ENCODE data around the gene DNM3. TPM values are rescaled to one million over a fixed set of nuclear protein-coding genes. Genes with fewer than 3 reads are reported as not detected.
"Not testable (repeated sequence)": the region's sequence is repeated elsewhere in the genome, so short reads cannot be mapped to it uniquely, and the experiment has no call there.

The DNM3 gene
- total RNA-seq, 1 experiment from 2014 or later, result 0.45 TPM

GRCh38 chr1:172289448-172289847, 448.1 kb downstream of the DNM3 start:
- H3K27me3 ChIP-seq (ENCODE audit: low read length), result no peaks in the 10 kb centered on the region
- H2AFZ ChIP-seq (ENCODE audit: low read length), result no peak overlapping the region
- no peak overlapping the region for H3K4me2 ChIP-seq (ENCODE audit: low read depth, low read length, poor library complexity, severe bottlenecking)
- no peaks in the 10 kb centered on the region for H4K20me1 ChIP-seq (ENCODE audit: insufficient read depth, low read depth, low read length)
- no peaks in the 10 kb centered on the region for H3K79me2 ChIP-seq (ENCODE audit: low read length)
- H3K4me1 ChIP-seq (ENCODE audit: low read length), result no peaks in the 10 kb centered on the region
- no peaks in the 10 kb centered on the region for H3K9me2 ChIP-seq (replicated peaks; ENCODE audit: insufficient read depth, low read length)
- H3K4me3 ChIP-seq (ENCODE audit: low read length), result no peak overlapping the region
- H3K9me3 ChIP-seq (ENCODE audit: low read length), result no peaks in the 10 kb centered on the region
- H3K36me3 ChIP-seq (ENCODE audit: insufficient read depth, low read length), result no peaks in the 10 kb centered on the region
- DNase-seq, result no peak
- no peak overlapping the region for H3K27ac ChIP-seq (ENCODE audit: low read length)
- H3K9ac ChIP-seq (ENCODE audit: low read length), result no peak overlapping the region

- H3K4me1 ChIP-seq (ENCODE audit: low read length), result no peaks in the 10 kb centered on the region
- no peaks in the 10 kb centered on the region for H3K79me2 ChIP-seq (ENCODE audit: low read length)
- no peaks in the 10 kb centered on the region for H3K27me3 ChIP-seq (ENCODE audit: low read length)
- no peaks in the 10 kb centered on the region for H3K9me3 ChIP-seq (ENCODE audit: low read length)
- H3K9ac ChIP-seq (ENCODE audit: low read length), result no peak overlapping the region
- no peaks in the 10 kb centered on the region for H4K20me1 ChIP-seq (ENCODE audit: insufficient read depth, low read depth, low read length)
- H3K36me3 ChIP-seq (ENCODE audit: insufficient read depth, low read length), result no peaks in the 10 kb centered on the region
- no peak for DNase-seq
- no peak overlapping the region for H3K4me2 ChIP-seq (ENCODE audit: low read depth, low read length, poor library complexity, severe bottlenecking)
- no peak overlapping the region for H3K4me3 ChIP-seq (ENCODE audit: low read length)
- H3K9me2 ChIP-seq (replicated peaks; ENCODE audit: insufficient read depth, low read length), result no peaks in the 10 kb centered on the region
- no peak overlapping the region for H2AFZ ChIP-seq (ENCODE audit: low read length)
- no peak overlapping the region for H3K27ac ChIP-seq (ENCODE audit: low read length)
Measured at GRCh38 chr1:172292840-172293239, 451.5 kb downstream of the DNM3 start.

- Histone ChIP-seq H3K27me3 (ENCODE audit: low read length) (no peaks in the 10 kb centered on the region), H3K9ac (ENCODE audit: low read length) (no peak overlapping the region), H3K4me3 (ENCODE audit: low read length) (no peak overlapping the region), H3K79me2 (ENCODE audit: low read length) (no peaks in the 10 kb centered on the region), H2AFZ (ENCODE audit: low read length) (no peak overlapping the region), H3K4me2 (ENCODE audit: low read depth, low read length, poor library complexity, severe bottlenecking) (no peak overlapping the region), H3K36me3 (ENCODE audit: insufficient read depth, low read length) (no peaks in the 10 kb centered on the region), H3K27ac (ENCODE audit: low read length) (no peak overlapping the region), H4K20me1 (ENCODE audit: insufficient read depth, low read depth, low read length) (no peaks in the 10 kb centered on the region), H3K4me1 (ENCODE audit: low read length) (no peaks in the 10 kb centered on the region), H3K9me2 (replicated peaks; ENCODE audit: insufficient read depth, low read length) (no peaks in the 10 kb centered on the region), H3K9me3 (ENCODE audit: low read length) (no peaks in the 10 kb centered on the region)
- DNase-seq, result no peak
Measured at GRCh38 chr1:172293429-172293828, 452.1 kb downstream of the DNM3 start.

- Histone ChIP-seq H4K20me1 (ENCODE audit: insufficient read depth, low read depth, low read length) (no peaks in the 10 kb centered on the region), H3K27ac (ENCODE audit: low read length) (no peak overlapping the region), H3K9me3 (ENCODE audit: low read length) (no peaks in the 10 kb centered on the region), H3K4me2 (ENCODE audit: low read depth, low read length, poor library complexity, severe bottlenecking) (no peak overlapping the region), H3K36me3 (ENCODE audit: insufficient read depth, low read length) (no peaks in the 10 kb centered on the region), H3K27me3 (ENCODE audit: low read length) (no peaks in the 10 kb centered on the region), H3K9me2 (replicated peaks; ENCODE audit: insufficient read depth, low read length) (no peaks in the 10 kb centered on the region), H3K79me2 (ENCODE audit: low read length) (no peaks in the 10 kb centered on the region), H3K4me1 (ENCODE audit: low read length) (no peaks in the 10 kb centered on the region), H3K9ac (ENCODE audit: low read length) (no peak overlapping the region), H2AFZ (ENCODE audit: low read length) (no peak overlapping the region), H3K4me3 (ENCODE audit: low read length) (no peak overlapping the region)
- no peak for DNase-seq
Measured at GRCh38 chr1:172298141-172298540, 456.8 kb downstream of the DNM3 start.

- no peaks in the 10 kb centered on the region for H3K9me2 ChIP-seq (replicated peaks; ENCODE audit: insufficient read depth, low read length)
- H3K27me3 ChIP-seq (ENCODE audit: low read length), result no peaks in the 10 kb centered on the region
- no peaks in the 10 kb centered on the region for H3K9me3 ChIP-seq (ENCODE audit: low read length)
- no peak for DNase-seq
- no peak overlapping the region for H3K9ac ChIP-seq (ENCODE audit: low read length)
- no peaks in the 10 kb centered on the region for H3K79me2 ChIP-seq (ENCODE audit: low read length)
- H3K4me2 ChIP-seq (ENCODE audit: low read depth, low read length, poor library complexity, severe bottlenecking), result no peak overlapping the region
- no peak overlapping the region for H2AFZ ChIP-seq (ENCODE audit: low read length)
- H3K4me3 ChIP-seq (ENCODE audit: low read length), result no peak overlapping the region
- no peak overlapping the region for H3K27ac ChIP-seq (ENCODE audit: low read length)
- H4K20me1 ChIP-seq (ENCODE audit: insufficient read depth, low read depth, low read length), result no peaks in the 10 kb centered on the region
- no peaks in the 10 kb centered on the region for H3K4me1 ChIP-seq (ENCODE audit: low read length)
- no peaks in the 10 kb centered on the region for H3K36me3 ChIP-seq (ENCODE audit: insufficient read depth, low read length)
Measured at GRCh38 chr1:172298911-172299310, 457.6 kb downstream of the DNM3 start.

GRCh38 chr1:172299515-172299914, 458.2 kb downstream of the DNM3 start:
- no peaks in the 10 kb centered on the region for H3K4me1 ChIP-seq (ENCODE audit: low read length)
- no peak for DNase-seq
- no peak overlapping the region for H3K27ac ChIP-seq (ENCODE audit: low read length)
- H3K27me3 ChIP-seq (ENCODE audit: low read length), result no peaks in the 10 kb centered on the region
- H3K4me3 ChIP-seq (ENCODE audit: low read length), result no peak overlapping the region
- no peaks in the 10 kb centered on the region for H3K36me3 ChIP-seq (ENCODE audit: insufficient read depth, low read length)
- no peak overlapping the region for H3K4me2 ChIP-seq (ENCODE audit: low read depth, low read length, poor library complexity, severe bottlenecking)
- no peaks in the 10 kb centered on the region for H3K79me2 ChIP-seq (ENCODE audit: low read length)
- no peaks in the 10 kb centered on the region for H3K9me2 ChIP-seq (replicated peaks; ENCODE audit: insufficient read depth, low read length)
- H2AFZ ChIP-seq (ENCODE audit: low read length), result no peak overlapping the region
- no peaks in the 10 kb centered on the region for H4K20me1 ChIP-seq (ENCODE audit: insufficient read depth, low read depth, low read length)
- H3K9me3 ChIP-seq (ENCODE audit: low read length), result no peaks in the 10 kb centered on the region
- H3K9ac ChIP-seq (ENCODE audit: low read length), result no peak overlapping the region

GRCh38 chr1:172307508-172307907, 466.2 kb downstream of the DNM3 start:
- not testable (repeated sequence) for H3K36me3 ChIP-seq (ENCODE audit: insufficient read depth, low read length); H3K9ac ChIP-seq (ENCODE audit: low read length); H4K20me1 ChIP-seq (ENCODE audit: insufficient read depth, low read depth, low read length); H3K9me3 ChIP-seq (ENCODE audit: low read length); H3K4me2 ChIP-seq (ENCODE audit: low read depth, low read length, poor library complexity, severe bottlenecking); DNase-seq; H2AFZ ChIP-seq (ENCODE audit: low read length); H3K4me3 ChIP-seq (ENCODE audit: low read length); H3K27me3 ChIP-seq (ENCODE audit: low read length); H3K9me2 ChIP-seq (replicated peaks; ENCODE audit: insufficient read depth, low read length); H3K79me2 ChIP-seq (ENCODE audit: low read length); H3K27ac ChIP-seq (ENCODE audit: low read length); H3K4me1 ChIP-seq (ENCODE audit: low read length)

- Histone ChIP-seq H3K4me1 (ENCODE audit: low read length) (no peaks in the 10 kb centered on the region), H3K9ac (ENCODE audit: low read length) (no peak overlapping the region), H3K4me2 (ENCODE audit: low read depth, low read length, poor library complexity, severe bottlenecking) (no peak overlapping the region), H4K20me1 (ENCODE audit: insufficient read depth, low read depth, low read length) (no peaks in the 10 kb centered on the region), H2AFZ (ENCODE audit: low read length) (no peak overlapping the region), H3K79me2 (ENCODE audit: low read length) (no peaks in the 10 kb centered on the region), H3K9me3 (ENCODE audit: low read length) (no peaks in the 10 kb centered on the region), H3K36me3 (ENCODE audit: insufficient read depth, low read length) (no peaks in the 10 kb centered on the region), H3K9me2 (replicated peaks; ENCODE audit: insufficient read depth, low read length) (no peaks in the 10 kb centered on the region), H3K4me3 (ENCODE audit: low read length) (no peak overlapping the region), H3K27me3 (ENCODE audit: low read length) (no peaks in the 10 kb centered on the region), H3K27ac (ENCODE audit: low read length) (no peak overlapping the region)
- no peak for DNase-seq
Measured at GRCh38 chr1:172308142-172308541, 466.8 kb downstream of the DNM3 start.

- Histone ChIP-seq H3K36me3 (ENCODE audit: insufficient read depth, low read length) (no peaks in the 10 kb centered on the region), H3K27ac (ENCODE audit: low read length) (no peak overlapping the region), H2AFZ (ENCODE audit: low read length) (no peak overlapping the region), H3K4me3 (ENCODE audit: low read length) (no peak overlapping the region), H3K4me2 (ENCODE audit: low read depth, low read length, poor library complexity, severe bottlenecking) (no peak overlapping the region), H3K9ac (ENCODE audit: low read length) (no peak overlapping the region), H3K4me1 (ENCODE audit: low read length) (no peaks in the 10 kb centered on the region), H4K20me1 (ENCODE audit: insufficient read depth, low read depth, low read length) (no peaks in the 10 kb centered on the region), H3K27me3 (ENCODE audit: low read length) (no peaks in the 10 kb centered on the region), H3K79me2 (ENCODE audit: low read length) (no peaks in the 10 kb centered on the region), H3K9me2 (replicated peaks; ENCODE audit: insufficient read depth, low read length) (no peaks in the 10 kb centered on the region), H3K9me3 (ENCODE audit: low read length) (no peaks in the 10 kb centered on the region)
- DNase-seq, result peak; percentile 6
Measured at GRCh38 chr1:172308577-172308976, 467.3 kb downstream of the DNM3 start.
